ENCODE data around the gene RUNDC1.

GRCh38 chr17:42997984-42998938, 17.9 kb downstream of the RUNDC1 start, which contains the start of gene RPL27:
- TF ChIP-seq POLR2A (IDR thresholded peaks at IDR 0.05) = peak; percentile 82 to 87
- TF ChIP-seq CTCF (IDR thresholded peaks at IDR 0.05) = peak; percentile 88 to 93 (median 89)

All from uterus (tissue), 2 donors.